ENCODE measurements around the gene SLX1A. TPM values are rescaled to one million over a fixed set of nuclear protein-coding genes. Genes with fewer than 3 reads are reported as not detected.
"Not testable (repeated sequence)": the region's sequence is repeated elsewhere in the genome, so short reads cannot be mapped to it uniquely, and the experiment has no call there.

The SLX1A gene
- total RNA-seq, 1 donor from 2014 or later = 44.6 TPM

GRCh38 chr16:30185683-30186421, 7.8 kb upstream of the SLX1A start:
- H3K9me3 ChIP-seq = no peaks in the 10 kb centered on the region
- no peak for TF ChIP-seq CTCF (IDR thresholded peaks at IDR 0.05)
- no peaks in the 10 kb centered on the region for H3K27me3 ChIP-seq
- H3K4me1 ChIP-seq = peaks cover 3 to 9% of the 10 kb centered on the region in 2 donors
- DNase-seq (ENCODE audit: low spot score in 2 of 2) = peak in 1 of 2 donors; percentile 81
- intact Hi-C loops (cut with DNase I) = no loop called here
- peak overlapping the region in 1 of 2 donors; percentile 73 for H3K4me3 ChIP-seq
- H3K36me3 ChIP-seq = peaks cover 0 to 4% of the 10 kb centered on the region in 2 donors
- no peak overlapping the region for H3K27ac ChIP-seq

- H3K27ac ChIP-seq = no peak overlapping the region
- H3K9me3 ChIP-seq = no peaks in the 10 kb centered on the region
- intact Hi-C loops (cut with DNase I) = no loop called here
- H3K4me1 ChIP-seq = peaks cover 3 to 9% of the 10 kb centered on the region in 2 donors
- H3K27me3 ChIP-seq = no peaks in the 10 kb centered on the region
- peak overlapping the region in 1 of 2 donors; percentile 1 for H3K4me3 ChIP-seq
- no peak for TF ChIP-seq CTCF (IDR thresholded peaks at IDR 0.05)
- peaks cover 0 to 4% of the 10 kb centered on the region in 2 donors for H3K36me3 ChIP-seq
- DNase-seq (ENCODE audit: low spot score in 2 of 2) = no peak
Measured at GRCh38 chr16:30186444-30186781, 7.3 kb upstream of the SLX1A start.

- intact Hi-C loops (cut with DNase I) = no loop called here
- no peaks in the 10 kb centered on the region for H3K9me3 ChIP-seq
- DNase-seq (ENCODE audit: low spot score in 2 of 2) = peak in 1 of 2 donors; percentile 79
- H3K27ac ChIP-seq = no peak overlapping the region
- TF ChIP-seq CTCF (IDR thresholded peaks at IDR 0.05) = peak; percentile 47 to 55 (median 55)
- H3K4me3 ChIP-seq = no peak overlapping the region
- H3K4me1 ChIP-seq = peaks cover 3 to 9% of the 10 kb centered on the region in 2 donors
- no peaks in the 10 kb centered on the region for H3K27me3 ChIP-seq
- H3K36me3 ChIP-seq = peaks cover 0 to 4% of the 10 kb centered on the region in 2 donors
Measured at GRCh38 chr16:30186782-30187555, 6.7 kb upstream of the SLX1A start.

GRCh38 chr16:30187556-30187865, 6.2 kb upstream of the SLX1A start:
- no peak overlapping the region for H3K27ac ChIP-seq
- intact Hi-C loops (cut with DNase I) = no loop called here
- DNase-seq (ENCODE audit: low spot score in 2 of 2) = no peak
- no peak overlapping the region for H3K4me3 ChIP-seq
- H3K9me3 ChIP-seq = no peaks in the 10 kb centered on the region
- no peak for TF ChIP-seq CTCF (IDR thresholded peaks at IDR 0.05)
- no peaks in the 10 kb centered on the region for H3K27me3 ChIP-seq
- peaks cover 0 to 4% of the 10 kb centered on the region in 2 donors for H3K36me3 ChIP-seq
- peaks cover 3 to 8% of the 10 kb centered on the region in 2 donors for H3K4me1 ChIP-seq

GRCh38 chr16:30187971-30188561, 5.6 kb upstream of the SLX1A start:
- H3K27ac ChIP-seq = no peak overlapping the region
- no peak overlapping the region for H3K4me3 ChIP-seq
- no peak for TF ChIP-seq CTCF (IDR thresholded peaks at IDR 0.05)
- peak in 1 of 2 donors; percentile 61 for DNase-seq (ENCODE audit: low spot score in 2 of 2)
- H3K27me3 ChIP-seq = no peaks in the 10 kb centered on the region
- no peaks in the 10 kb centered on the region for H3K9me3 ChIP-seq
- H3K4me1 ChIP-seq = peaks cover 3 to 4% of the 10 kb centered on the region in 2 donors
- peaks cover 0 to 4% of the 10 kb centered on the region in 2 donors for H3K36me3 ChIP-seq
- intact Hi-C loops (cut with DNase I) = no loop called here

- DNase-seq (ENCODE audit: low spot score in 2 of 2); H3K4me1 ChIP-seq; H3K4me3 ChIP-seq; H3K9me3 ChIP-seq; H3K27me3 ChIP-seq; intact Hi-C loops (cut with DNase I); H3K36me3 ChIP-seq; H3K27ac ChIP-seq: not testable (repeated sequence)
Measured at GRCh38 chr16:30191158-30191557, 2.5 kb upstream of the SLX1A start.

- intact Hi-C loops (cut with DNase I); DNase-seq (ENCODE audit: low spot score in 2 of 2); H3K9me3 ChIP-seq; H3K4me1 ChIP-seq; H3K27ac ChIP-seq; H3K36me3 ChIP-seq; H3K27me3 ChIP-seq; H3K4me3 ChIP-seq: not testable (repeated sequence)
Measured at GRCh38 chr16:30193098-30193497, 577 bp upstream of the SLX1A start.

- intact Hi-C loops (cut with DNase I); H3K4me1 ChIP-seq; H3K36me3 ChIP-seq; H3K27me3 ChIP-seq; H3K9me3 ChIP-seq: not testable (repeated sequence)
- peak overlapping the region in 1 of 2 donors; percentile 66 for H3K4me3 ChIP-seq
- peak in 1 of 2 donors; percentile 50 for DNase-seq (ENCODE audit: low spot score in 2 of 2)
- peak overlapping the region in 1 of 2 donors; percentile 46 for H3K27ac ChIP-seq
Measured at GRCh38 chr16:30194172-30194925, 674 bp downstream of the SLX1A start.
